ENCODE measurements around the gene IFI27L2.

IFI27L2 gene

GRCh38 chr14:94123296-94123695 is 6.1 kb downstream of the IFI27L2 start:
- Histone ChIP-seq H4K20me1 (ENCODE audit: insufficient read depth, low read length) (no peaks in the 10 kb centered on the region), H3K36me3 (ENCODE audit: insufficient read depth, low read length) (no peaks in the 10 kb centered on the region; the same call in 1 of the 2 replicates), H3K79me2 (ENCODE audit: insufficient read depth, low read length) (no peaks in the 10 kb centered on the region), H3K27ac (ENCODE audit: low read depth, low read length, poor library complexity, severe bottlenecking) (no peak overlapping the region), H3K9ac (ENCODE audit: low read length) (no peak overlapping the region), H3K9me3 (ENCODE audit: low read length) (no peaks in the 10 kb centered on the region), H3K9me2 (ENCODE audit: low read depth, low read length) (no peaks in the 10 kb centered on the region), H3K4me1 (ENCODE audit: insufficient read depth, low read length, severe bottlenecking) (no peaks in the 10 kb centered on the region), H3F3A (ENCODE audit: insufficient read depth, low read length) (no peaks in the 10 kb centered on the region), H3K27me3 (ENCODE audit: insufficient read depth, low read length) (peaks cover 3% of the 10 kb centered on the region; the same call in 1 of the 2 replicates), H3K4me2 (ENCODE audit: low read length) (no peak overlapping the region), H3K4me3 (ENCODE audit: low read depth, low read length, poor library complexity, severe bottlenecking) (no peak overlapping the region), H2AFZ (ENCODE audit: low read length) (no peak overlapping the region)
- no peak for TF ChIP-seq CTCF (IDR thresholded peaks at IDR 0.05; ENCODE audit: low read length)
- no peak for TF ChIP-seq EZH2 (IDR thresholded peaks at IDR 0.05; ENCODE audit: borderline replicate concordance, low read length)

DNA sequence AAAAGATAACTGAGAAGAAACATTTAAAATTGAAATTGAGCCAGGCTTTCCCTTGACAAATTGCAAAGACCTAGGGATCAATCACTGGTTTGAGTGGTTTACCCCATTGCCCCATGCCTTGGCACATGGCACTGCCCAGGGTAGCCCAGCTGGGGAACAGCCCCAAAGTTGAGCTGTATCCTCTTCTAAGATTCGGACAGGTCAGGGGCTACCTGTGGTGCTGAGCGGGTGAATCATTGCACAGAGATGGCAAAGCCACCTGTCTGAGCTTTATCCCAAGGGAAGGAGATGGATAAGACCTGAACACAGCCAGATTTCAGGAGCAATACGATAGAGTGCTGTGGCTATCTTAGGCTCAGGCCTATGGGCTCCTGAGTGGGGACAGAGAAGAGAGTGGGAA is 7.0 kb downstream of the IFI27L2 start:
- TF ChIP-seq CTCF (IDR thresholded peaks at IDR 0.05; ENCODE audit: low read length): no peak
- TF ChIP-seq EZH2 (IDR thresholded peaks at IDR 0.05; ENCODE audit: borderline replicate concordance, low read length): no peak
- Histone ChIP-seq H3K79me2 (ENCODE audit: insufficient read depth, low read length) (no peaks in the 10 kb centered on the region), H3K36me3 (ENCODE audit: insufficient read depth, low read length) (no peaks in the 10 kb centered on the region; the same call in 1 of the 2 replicates), H3F3A (ENCODE audit: insufficient read depth, low read length) (no peaks in the 10 kb centered on the region), H3K9ac (ENCODE audit: low read length) (no peak overlapping the region), H4K20me1 (ENCODE audit: insufficient read depth, low read length) (no peaks in the 10 kb centered on the region), H3K27me3 (ENCODE audit: insufficient read depth, low read length) (peaks cover 3% of the 10 kb centered on the region; the same call in 1 of the 2 replicates), H3K4me2 (ENCODE audit: low read length) (no peak overlapping the region), H3K9me2 (ENCODE audit: low read depth, low read length) (no peaks in the 10 kb centered on the region), H3K9me3 (ENCODE audit: low read length) (no peaks in the 10 kb centered on the region), H2AFZ (ENCODE audit: low read length) (no peak overlapping the region), H3K4me3 (ENCODE audit: low read depth, low read length, poor library complexity, severe bottlenecking) (no peak overlapping the region), H3K4me1 (ENCODE audit: insufficient read depth, low read length, severe bottlenecking) (no peaks in the 10 kb centered on the region), H3K27ac (ENCODE audit: low read depth, low read length, poor library complexity, severe bottlenecking) (no peak overlapping the region)

DNA sequence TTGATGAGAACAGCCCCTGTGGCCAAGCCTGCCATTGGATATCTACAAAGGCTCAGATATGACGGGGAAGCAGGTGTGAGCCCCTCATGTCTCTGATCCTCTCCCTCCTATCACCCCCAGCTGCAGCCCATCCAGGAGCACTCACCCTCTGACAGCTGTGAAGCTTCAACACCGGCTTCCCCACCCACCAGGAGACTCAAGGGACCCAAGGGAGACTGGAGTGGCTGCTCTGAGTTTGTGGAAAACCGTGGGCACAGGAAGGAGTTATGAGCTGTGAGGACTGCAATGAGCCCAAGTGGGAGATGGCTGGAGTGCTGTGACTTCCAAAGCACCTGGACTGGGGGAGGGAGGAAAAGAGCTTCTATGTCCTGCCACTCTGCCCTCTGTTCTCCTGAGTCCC is 7.9 kb downstream of the IFI27L2 start:
- H3K4me3 ChIP-seq (ENCODE audit: low read depth, low read length, poor library complexity, severe bottlenecking): no peak overlapping the region
- peaks cover 3% of the 10 kb centered on the region; the same call in 1 of the 2 replicates for H3K27me3 ChIP-seq (ENCODE audit: insufficient read depth, low read length)
- TF ChIP-seq EZH2 (IDR thresholded peaks at IDR 0.05; ENCODE audit: borderline replicate concordance, low read length): no peak
- no peak for TF ChIP-seq CTCF (IDR thresholded peaks at IDR 0.05; ENCODE audit: low read length)
- no peak overlapping the region for H3K27ac ChIP-seq (ENCODE audit: low read depth, low read length, poor library complexity, severe bottlenecking)
- no peaks in the 10 kb centered on the region for H4K20me1 ChIP-seq (ENCODE audit: insufficient read depth, low read length)
- no peaks in the 10 kb centered on the region for H3K9me3 ChIP-seq (ENCODE audit: low read length)
- H3K79me2 ChIP-seq (ENCODE audit: insufficient read depth, low read length): no peaks in the 10 kb centered on the region
- no peaks in the 10 kb centered on the region for H3F3A ChIP-seq (ENCODE audit: insufficient read depth, low read length)
- no peaks in the 10 kb centered on the region for H3K9me2 ChIP-seq (ENCODE audit: low read depth, low read length)
- H3K36me3 ChIP-seq (ENCODE audit: insufficient read depth, low read length): no peaks in the 10 kb centered on the region; the same call in 1 of the 2 replicates
- H2AFZ ChIP-seq (ENCODE audit: low read length): no peak overlapping the region
- no peak overlapping the region for H3K4me2 ChIP-seq (ENCODE audit: low read length)
- H3K4me1 ChIP-seq (ENCODE audit: insufficient read depth, low read length, severe bottlenecking): no peaks in the 10 kb centered on the region
- no peak overlapping the region for H3K9ac ChIP-seq (ENCODE audit: low read length)

All from OCI-LY1 (cell line).